ENCODE measurements around the gene MAT1A.

DNA sequence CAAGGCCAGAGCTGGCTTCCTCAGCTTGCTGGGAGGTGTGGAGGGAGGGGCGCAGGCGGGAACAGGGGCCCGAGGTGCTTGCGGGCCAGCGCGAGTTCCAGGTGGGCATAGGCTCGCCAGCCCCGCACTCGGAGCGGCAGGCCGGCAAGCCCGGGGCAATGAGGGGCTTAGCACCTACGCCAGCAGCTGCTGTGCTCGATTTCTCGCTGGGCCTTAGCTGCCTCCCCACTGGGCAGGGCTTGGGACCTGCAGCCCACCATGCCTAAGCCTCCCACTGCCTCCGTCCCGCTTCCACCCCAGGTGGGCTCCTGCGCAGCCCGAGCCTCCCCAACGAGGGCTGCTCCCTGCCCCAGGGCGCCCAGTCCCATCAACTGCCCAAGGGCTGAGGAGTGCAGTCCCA lies 25.9 kb upstream of the MAT1A start:
- TF ChIP-seq, protein P1, sequence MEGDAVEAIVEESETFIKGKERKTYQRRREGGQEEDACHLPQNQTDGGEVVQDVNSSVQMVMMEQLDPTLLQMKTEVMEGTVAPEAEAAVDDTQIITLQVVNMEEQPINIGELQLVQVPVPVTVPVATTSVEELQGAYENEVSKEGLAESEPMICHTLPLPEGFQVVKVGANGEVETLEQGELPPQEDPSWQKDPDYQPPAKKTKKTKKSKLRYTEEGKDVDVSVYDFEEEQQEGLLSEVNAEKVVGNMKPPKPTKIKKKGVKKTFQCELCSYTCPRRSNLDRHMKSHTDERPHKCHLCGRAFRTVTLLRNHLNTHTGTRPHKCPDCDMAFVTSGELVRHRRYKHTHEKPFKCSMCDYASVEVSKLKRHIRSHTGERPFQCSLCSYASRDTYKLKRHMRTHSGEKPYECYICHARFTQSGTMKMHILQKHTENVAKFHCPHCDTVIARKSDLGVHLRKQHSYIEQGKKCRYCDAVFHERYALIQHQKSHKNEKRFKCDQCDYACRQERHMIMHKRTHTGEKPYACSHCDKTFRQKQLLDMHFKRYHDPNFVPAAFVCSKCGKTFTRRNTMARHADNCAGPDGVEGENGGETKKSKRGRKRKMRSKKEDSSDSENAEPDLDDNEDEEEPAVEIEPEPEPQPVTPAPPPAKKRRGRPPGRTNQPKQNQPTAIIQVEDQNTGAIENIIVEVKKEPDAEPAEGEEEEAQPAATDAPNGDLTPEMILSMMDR (IDR thresholded peaks at IDR 0.05) = no peak
- TF ChIP-seq POLR2AphosphoS5 (IDR thresholded peaks at IDR 0.05; ENCODE audit: low read depth, low read length) (no peak), SIN3A (IDR thresholded peaks at IDR 0.05; ENCODE audit: borderline replicate concordance, insufficient read depth, low read depth, low read length) (no peak)
- TF ChIP-seq, protein P2, sequence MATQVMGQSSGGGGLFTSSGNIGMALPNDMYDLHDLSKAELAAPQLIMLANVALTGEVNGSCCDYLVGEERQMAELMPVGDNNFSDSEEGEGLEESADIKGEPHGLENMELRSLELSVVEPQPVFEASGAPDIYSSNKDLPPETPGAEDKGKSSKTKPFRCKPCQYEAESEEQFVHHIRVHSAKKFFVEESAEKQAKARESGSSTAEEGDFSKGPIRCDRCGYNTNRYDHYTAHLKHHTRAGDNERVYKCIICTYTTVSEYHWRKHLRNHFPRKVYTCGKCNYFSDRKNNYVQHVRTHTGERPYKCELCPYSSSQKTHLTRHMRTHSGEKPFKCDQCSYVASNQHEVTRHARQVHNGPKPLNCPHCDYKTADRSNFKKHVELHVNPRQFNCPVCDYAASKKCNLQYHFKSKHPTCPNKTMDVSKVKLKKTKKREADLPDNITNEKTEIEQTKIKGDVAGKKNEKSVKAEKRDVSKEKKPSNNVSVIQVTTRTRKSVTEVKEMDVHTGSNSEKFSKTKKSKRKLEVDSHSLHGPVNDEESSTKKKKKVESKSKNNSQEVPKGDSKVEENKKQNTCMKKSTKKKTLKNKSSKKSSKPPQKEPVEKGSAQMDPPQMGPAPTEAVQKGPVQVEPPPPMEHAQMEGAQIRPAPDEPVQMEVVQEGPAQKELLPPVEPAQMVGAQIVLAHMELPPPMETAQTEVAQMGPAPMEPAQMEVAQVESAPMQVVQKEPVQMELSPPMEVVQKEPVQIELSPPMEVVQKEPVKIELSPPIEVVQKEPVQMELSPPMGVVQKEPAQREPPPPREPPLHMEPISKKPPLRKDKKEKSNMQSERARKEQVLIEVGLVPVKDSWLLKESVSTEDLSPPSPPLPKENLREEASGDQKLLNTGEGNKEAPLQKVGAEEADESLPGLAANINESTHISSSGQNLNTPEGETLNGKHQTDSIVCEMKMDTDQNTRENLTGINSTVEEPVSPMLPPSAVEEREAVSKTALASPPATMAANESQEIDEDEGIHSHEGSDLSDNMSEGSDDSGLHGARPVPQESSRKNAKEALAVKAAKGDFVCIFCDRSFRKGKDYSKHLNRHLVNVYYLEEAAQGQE (IDR thresholded peaks at IDR 0.05; ENCODE audit: insufficient read depth in 1 of 2, low read depth in 2 of 2, low read length in 1 of 2) = no peak

Measured in Panc1 (cell line).